Pancreas (tissue), 10 donors: Measurements from ENCODE around the gene TEN1. TPM values are rescaled to one million over a fixed set of nuclear protein-coding genes. Genes with fewer than 3 reads are reported as not detected.

Experiments used
- ATAC-seq, 4 donors: fragments of 200-7000 bp; cut with Tn5 transposase; one replicate each; pipeline versions ENCODE4 v1.8.0 to v1.9.1; 2020; ENCODE audit warnings: mild to moderate bottlenecking in 4 of 4, moderate library complexity in 4 of 4
- DNase-seq, 6 donors: peaks; one replicate each; pipeline ENCODE4 v3.0.0-alpha.2; 2020
- FAIRE-seq: peaks from 2 replicates; lab custom pipeline; 2012; peaks lifted over from hg19 to GRCh38; lab: Jason Lieb, UNC
- H3K27ac ChIP-seq, 4 donors: fragments of 200-600 bp; sonication (generic); 1 replicate in 3 of 4; 2 replicates in 1 of 4; pipeline versions ENCODE4 v1.5.0 to v1.8.0; 2020
- H3K27me3 ChIP-seq, 4 donors: fragments of 200-600 bp; one replicate each; pipeline ENCODE4 v1.8.0; 2021
- H3K36me3 ChIP-seq, 3 donors: fragments of 200-600 bp; sonication (generic) in 1 of 3; one replicate each; pipeline versions ENCODE4 v1.5.0 to v1.8.0; 2020 to 2021
- H3K4me1 ChIP-seq, 3 donors: fragments of 200-600 bp; one replicate each; pipeline ENCODE4 v1.8.0; 2021
- H3K4me3 ChIP-seq, 4 donors: fragments of 200-600 bp; sonication (generic) in 2 of 4; one replicate each; pipeline versions ENCODE4 v1.5.0 to v1.8.0; 2020 to 2021
- H3K9me3 ChIP-seq, 4 donors: fragments of 200-600 bp; one replicate each; pipeline ENCODE4 v1.8.0; 2021
- CTCF ChIP-seq, 4 donors: fragments of 200-600 bp; sonication (generic) in 3 of 4; IDR thresholded peaks; one replicate each; pipeline versions ENCODE4 v1.5.0 to v1.8.0; 2021; ENCODE audit warnings: antibody characterized with exemption in 4 of 4
- WGBS, 2 donors: extraction: QIAGEN DNeasy Blood & Tissue Kit; methylation state at CpG; one replicate each; pipeline ENCODE4 v1.1.7; 2013; 5-methylcytosine and 5-hydroxymethylcytosine counted together
- intact Hi-C, 3 donors: fragments of 100-400 bp; cut with DNase I; formaldehyde crosslinking; loops; one replicate each; pipeline versions ENCODE4 v1.11.1 to v1.14.2; 2022
- polyA plus RNA-seq, 2 donors: library from polyadenylated mRNA; stranded (reverse); fragments of 200-250 nt; gene quantifications; one replicate each; pipeline ENCODE4 v1.2.3, GENCODE V29; 2013
- total RNA-seq, 6 donors: library from RNA; stranded (reverse); fragmentation: NEBNext Ultra II Directional in 4 of 6; extraction: Animal tissue kit (Norgen Biotek cat#: 25700) in 4 of 6; gene quantifications; one replicate each; pipeline versions ENCODE4 v1.2.1 to v1.2.4, GENCODE V29; 2021 to 2023
- donor health status: healthy with polysubstance abuse.
- donor health status: DM: no; HTN: no; CAD: no; lungs with moderate emphysema.
- donor health status: DM: no; HTN: no; CAD: no.
- donor health status: control.
- donor health status: control.
- donor health status: Bipolar disorder and iron deficiency.
- donor health status: DM: yes; HTN: yes; CAD: no.
- donor health status: DM: no; HTN: no; CAD: no.
- donor health status: DM: no; HTN: no; CAD: no.
- donor health status: DM: yes; HTN: yes; CAD: no.

Gene TEN1
- total and polyA plus RNA-seq, 8 donors: 6.9 to 35.0 (median 12.7) TPM

- 85 to 86% methylated on average over 24 to 26 of the region's 26 CpGs for WGBS, 2 donors
- ATAC-seq (peak; percentile 7 to 44 (median 14)), DNase-seq (peak in 1 of 6 donors; percentile 41), FAIRE-seq (no peak)
- TF ChIP-seq CTCF (IDR thresholded peaks at IDR 0.05): no peak
- Histone ChIP-seq H3K4me3 (no peak overlapping the region), H3K9me3 (no peaks in the 10 kb centered on the region), H3K4me1 (no peaks in the 10 kb centered on the region), H3K27me3 (no peaks in the 10 kb centered on the region), H3K27ac (no peak overlapping the region), H3K36me3 (no peaks in the 10 kb centered on the region)
- intact Hi-C loops: loop anchor here in 1 of 3 donors (5.0 kb wide), 1 partner anchor 267 kb away; no protein-coding TSS in a partner anchor
These were observed 35.9 kb downstream of the TEN1 start for GRCh38 chr17:76014925-76015261.

- no peaks in the 10 kb centered on the region for H3K4me1 ChIP-seq
- H3K27ac ChIP-seq: no peak overlapping the region
- no peak for FAIRE-seq
- no peaks in the 10 kb centered on the region for H3K9me3 ChIP-seq
- H3K36me3 ChIP-seq: no peaks in the 10 kb centered on the region
- TF ChIP-seq CTCF (IDR thresholded peaks at IDR 0.05): no peak
- ATAC-seq: no peak
- DNase-seq: no peak
- H3K27me3 ChIP-seq: no peaks in the 10 kb centered on the region
- H3K4me3 ChIP-seq: no peak overlapping the region
- intact Hi-C loops: loop anchor here in 1 of 3 donors (5.0 kb wide), 1 partner anchor 265 kb away; no protein-coding TSS in a partner anchor
- WGBS, 2 donors: 78 to 85% methylated on average over 20 to 21 of the region's 21 CpGs
These were observed 38.7 kb downstream of the TEN1 start for GRCh38 chr17:76017481-76018339.

- no peak for DNase-seq
- ATAC-seq: no peak
- WGBS, 2 donors: 85% methylated on average over 11 of the region's 11 CpGs
- Histone ChIP-seq H3K27me3 (no peaks in the 10 kb centered on the region), H3K27ac (no peak overlapping the region), H3K9me3 (no peaks in the 10 kb centered on the region), H3K36me3 (no peaks in the 10 kb centered on the region), H3K4me1 (no peaks in the 10 kb centered on the region), H3K4me3 (no peak overlapping the region)
- no peak for FAIRE-seq
- no peak for TF ChIP-seq CTCF (IDR thresholded peaks at IDR 0.05)
- intact Hi-C loops: loop anchor here in 1 of 3 donors (5.0 kb wide), 1 partner anchor 264 kb away; no protein-coding TSS in a partner anchor
These were observed 39.3 kb downstream of the TEN1 start for GRCh38 chr17:76018340-76018680.

GRCh38 chr17:76018801-76019200 is 39.8 kb downstream of the TEN1 start:
- DNase-seq (no peak), FAIRE-seq (no peak), ATAC-seq (no peak)
- Histone ChIP-seq H3K4me3 (no peak overlapping the region), H3K36me3 (no peaks in the 10 kb centered on the region), H3K4me1 (no peaks in the 10 kb centered on the region), H3K9me3 (no peaks in the 10 kb centered on the region), H3K27ac (no peak overlapping the region), H3K27me3 (no peaks in the 10 kb centered on the region)
- intact Hi-C loops: loop anchor here in 1 of 3 donors (5.0 kb wide), 1 partner anchor 264 kb away; no protein-coding TSS in a partner anchor
- 87 to 90% methylated on average over 13 of the region's 13 CpGs for WGBS, 2 donors
- no peak for TF ChIP-seq CTCF (IDR thresholded peaks at IDR 0.05)
